DOHH2 (cell line): ENCODE results near the gene FAM107B.

ENCODE experiments used
- H3F3A ChIP-seq: fragments of 200-600 bp; sonication (generic), shearing (Covaris generic); 2 replicates; pipeline ENCODE4 v1.6.0; 2016; ENCODE audit warnings: antibody characterized with exemption, mild to moderate bottlenecking; ENCODE audit not compliant: control insufficient read depth, insufficient read depth
- H3K27ac ChIP-seq: fragments of 200-600 bp; sonication (generic); 2 replicates; pipeline ENCODE4 v1.5.1; 2014; ENCODE audit warnings: low read depth, mild to moderate bottlenecking, low read length, moderate library complexity
- H3K27me3 ChIP-seq: fragments of 200-600 bp; sonication (generic); 2 replicates; pipeline ENCODE4 v1.6.1; 2014; ENCODE audit warnings: mild to moderate bottlenecking, low read length, mixed read lengths; ENCODE audit not compliant: control insufficient read depth
- H3K36me3 ChIP-seq: fragments of 200-600 bp; sonication (generic); 2 replicates; pipeline ENCODE4 v1.6.1; 2014; ENCODE audit warnings: mild to moderate bottlenecking, low read length, moderate library complexity, mixed read lengths; ENCODE audit not compliant: control insufficient read depth
- H3K4me1 ChIP-seq: fragments of 200-600 bp; sonication (generic); 2 replicates; pipeline ENCODE4 v1.6.1; 2014; ENCODE audit warnings: mild to moderate bottlenecking, low read length, mixed read lengths; ENCODE audit not compliant: control insufficient read depth
- H3K4me2 ChIP-seq: fragments of 200-600 bp; sonication (generic); 2 replicates; pipeline ENCODE4 v1.6.0; 2014; ENCODE audit warnings: mild to moderate bottlenecking, low read length, moderate library complexity
- H3K4me3 ChIP-seq: fragments of 200-600 bp; sonication (generic); 2 replicates; pipeline ENCODE4 v1.5.1; 2014; ENCODE audit warnings: mild to moderate bottlenecking, low read length, mixed read lengths
- H3K79me2 ChIP-seq: fragments of 200-600 bp; sonication (generic); 2 replicates; pipeline ENCODE4 v1.6.1; 2014; ENCODE audit warnings: mild to moderate bottlenecking, low read length, mixed read lengths; ENCODE audit not compliant: control insufficient read depth
- H3K9me2 ChIP-seq: fragments of 200-600 bp; sonication (generic); replicated peaks from 2 replicates; pipeline ENCODE4 v1.6.1; 2014; ENCODE audit warnings: mild to moderate bottlenecking, low read length, mixed read lengths; ENCODE audit not compliant: control insufficient read depth
- H3K9me3 ChIP-seq: fragments of 200-600 bp; sonication (generic); 2 replicates; pipeline ENCODE4 v1.6.1; 2014; ENCODE audit warnings: antibody characterized with exemption, low read length, mixed read lengths; ENCODE audit not compliant: control insufficient read depth, insufficient read depth
- H4K20me1 ChIP-seq: fragments of 200-600 bp; sonication (generic); 2 replicates; pipeline ENCODE4 v1.6.0; 2014; ENCODE audit warnings: low read depth, mild to moderate bottlenecking, antibody characterized with exemption, low read length, moderate library complexity; ENCODE audit not compliant: control insufficient read depth, insufficient read depth
- CTCF ChIP-seq: fragments of 200-600 bp; sonication (generic); IDR thresholded peaks from one replicate; pipeline ENCODE4 v1.5.1; 2014; ENCODE audit warnings: antibody characterized with exemption, mild to moderate bottlenecking, low read depth, low read length; ENCODE audit not compliant: poor library complexity, severe bottlenecking
- EZH2phosphoT487 ChIP-seq: fragments of 200-600 bp; sonication (generic); IDR thresholded peaks from 2 replicates; pipeline ENCODE4 v1.6.1; 2017; ENCODE audit warnings: borderline replicate concordance, mild to moderate bottlenecking, antibody characterized with exemption, low read length, moderate library complexity, mixed read lengths

Gene FAM107B

DNA sequence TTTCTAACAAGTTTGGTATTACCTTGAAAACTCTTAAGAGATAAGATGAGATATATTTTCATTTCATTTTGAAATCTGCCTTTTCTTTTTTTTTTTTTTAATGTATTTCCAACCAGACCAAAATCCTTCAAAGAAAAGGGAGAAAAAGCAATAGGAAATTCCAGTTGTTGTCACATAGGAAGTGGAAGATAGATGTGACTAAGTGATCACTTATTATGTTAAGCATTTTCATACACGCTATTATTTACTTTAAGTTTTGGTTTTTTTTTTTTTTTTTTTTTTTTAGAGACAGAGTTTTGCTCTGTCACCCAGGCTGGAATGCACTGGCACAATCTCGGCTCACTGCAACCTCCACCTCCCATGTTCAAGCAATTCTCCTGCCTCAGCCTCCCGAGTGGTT, 246.8 kb downstream of the FAM107B start:
- Histone ChIP-seq H4K20me1 (peaks cover 44% of the 10 kb centered on the region), H3K27me3 (no peaks in the 10 kb centered on the region), H3K27ac (no peak overlapping the region), H3K9me2 (no peaks in the 10 kb centered on the region), H3K4me2 (no peak overlapping the region), H3K4me1 (no peaks in the 10 kb centered on the region), H3K79me2 (peaks cover 97% of the 10 kb centered on the region), H3F3A (peaks cover 58% of the 10 kb centered on the region), H3K4me3 (no peak overlapping the region), H3K36me3 (peaks cover 98% of the 10 kb centered on the region), H3K9me3 (no peaks in the 10 kb centered on the region)
- no peak for TF ChIP-seq CTCF
- no peak for TF ChIP-seq EZH2phosphoT487

- Histone ChIP-seq H4K20me1 (peaks cover 41% of the 10 kb centered on the region), H3F3A (peaks cover 56% of the 10 kb centered on the region), H3K4me3 (no peak overlapping the region), H3K36me3 (peaks cover 98% of the 10 kb centered on the region), H3K79me2 (peaks cover 96% of the 10 kb centered on the region), H3K27ac (no peak overlapping the region), H3K4me2 (no peak overlapping the region), H3K9me3 (no peaks in the 10 kb centered on the region), H3K4me1 (no peaks in the 10 kb centered on the region), H3K9me2 (no peaks in the 10 kb centered on the region), H3K27me3 (no peaks in the 10 kb centered on the region)
- TF ChIP-seq EZH2phosphoT487 (no peak), CTCF (no peak)
Measured at GRCh38 chr10:14527134-14527844, 247.4 kb downstream of the FAM107B start.

GRCh38 chr10:14526326-14526725, 248.4 kb downstream of the FAM107B start:
- peaks cover 64% of the 10 kb centered on the region for H3F3A ChIP-seq
- H3K4me3 ChIP-seq, result no peak overlapping the region
- H3K9me2 ChIP-seq, result no peaks in the 10 kb centered on the region
- H3K4me2 ChIP-seq, result no peak overlapping the region
- no peaks in the 10 kb centered on the region for H3K27me3 ChIP-seq
- H4K20me1 ChIP-seq, result peaks cover 38% of the 10 kb centered on the region
- H3K79me2 ChIP-seq, result peaks cover 95% of the 10 kb centered on the region
- no peak overlapping the region for H3K27ac ChIP-seq
- TF ChIP-seq CTCF (no peak), EZH2phosphoT487 (no peak)
- H3K9me3 ChIP-seq, result no peaks in the 10 kb centered on the region
- no peaks in the 10 kb centered on the region for H3K4me1 ChIP-seq
- peaks cover 98% of the 10 kb centered on the region for H3K36me3 ChIP-seq
